D721Med (cell line): ENCODE measurements around the gene RPP30.
"Not testable (repeated sequence)": the region's sequence is repeated elsewhere in the genome, so short reads cannot be mapped to it uniquely, and the experiment has no call there.

Source experiments
- DNase-seq: peaks from one replicate; pipeline ENCODE4 v3.0.0; 2011; ENCODE audit warnings: low spot score; ENCODE audit not compliant: insufficient read length
- FAIRE-seq: peaks from 2 replicates; lab custom pipeline; 2011; peaks lifted over from hg19 to GRCh38; lab: Jason Lieb, UNC
- TF ChIP-seq, protein P1 (sequence below): IDR thresholded peaks from 2 replicates; pipeline ENCODE4 v1.5.1; 2012; ENCODE audit warnings: mild to moderate bottlenecking, control low read depth; ENCODE audit not compliant: insufficient read depth; ENCODE audit errors: missing control alignments

RPP30 gene

GRCh38 chr10:90930971-90931871 is 59.4 kb downstream of the RPP30 start:
- FAIRE-seq (no peak), DNase-seq (no peak)
- TF ChIP-seq, protein P1, sequence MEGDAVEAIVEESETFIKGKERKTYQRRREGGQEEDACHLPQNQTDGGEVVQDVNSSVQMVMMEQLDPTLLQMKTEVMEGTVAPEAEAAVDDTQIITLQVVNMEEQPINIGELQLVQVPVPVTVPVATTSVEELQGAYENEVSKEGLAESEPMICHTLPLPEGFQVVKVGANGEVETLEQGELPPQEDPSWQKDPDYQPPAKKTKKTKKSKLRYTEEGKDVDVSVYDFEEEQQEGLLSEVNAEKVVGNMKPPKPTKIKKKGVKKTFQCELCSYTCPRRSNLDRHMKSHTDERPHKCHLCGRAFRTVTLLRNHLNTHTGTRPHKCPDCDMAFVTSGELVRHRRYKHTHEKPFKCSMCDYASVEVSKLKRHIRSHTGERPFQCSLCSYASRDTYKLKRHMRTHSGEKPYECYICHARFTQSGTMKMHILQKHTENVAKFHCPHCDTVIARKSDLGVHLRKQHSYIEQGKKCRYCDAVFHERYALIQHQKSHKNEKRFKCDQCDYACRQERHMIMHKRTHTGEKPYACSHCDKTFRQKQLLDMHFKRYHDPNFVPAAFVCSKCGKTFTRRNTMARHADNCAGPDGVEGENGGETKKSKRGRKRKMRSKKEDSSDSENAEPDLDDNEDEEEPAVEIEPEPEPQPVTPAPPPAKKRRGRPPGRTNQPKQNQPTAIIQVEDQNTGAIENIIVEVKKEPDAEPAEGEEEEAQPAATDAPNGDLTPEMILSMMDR = no peak

GRCh38 chr10:90935581-90936275 is 64.0 kb downstream of the RPP30 start:
- DNase-seq = no peak
- TF ChIP-seq, protein P1 = no peak

GRCh38 chr10:90936276-90936659 is 64.5 kb downstream of the RPP30 start:
- FAIRE-seq (no peak), DNase-seq (no peak)
- TF ChIP-seq, protein P1 = no peak

More at GRCh38 chr10:90935581-90936275, 64.0 kb downstream of the RPP30 start:
- no peak for FAIRE-seq

DNA sequence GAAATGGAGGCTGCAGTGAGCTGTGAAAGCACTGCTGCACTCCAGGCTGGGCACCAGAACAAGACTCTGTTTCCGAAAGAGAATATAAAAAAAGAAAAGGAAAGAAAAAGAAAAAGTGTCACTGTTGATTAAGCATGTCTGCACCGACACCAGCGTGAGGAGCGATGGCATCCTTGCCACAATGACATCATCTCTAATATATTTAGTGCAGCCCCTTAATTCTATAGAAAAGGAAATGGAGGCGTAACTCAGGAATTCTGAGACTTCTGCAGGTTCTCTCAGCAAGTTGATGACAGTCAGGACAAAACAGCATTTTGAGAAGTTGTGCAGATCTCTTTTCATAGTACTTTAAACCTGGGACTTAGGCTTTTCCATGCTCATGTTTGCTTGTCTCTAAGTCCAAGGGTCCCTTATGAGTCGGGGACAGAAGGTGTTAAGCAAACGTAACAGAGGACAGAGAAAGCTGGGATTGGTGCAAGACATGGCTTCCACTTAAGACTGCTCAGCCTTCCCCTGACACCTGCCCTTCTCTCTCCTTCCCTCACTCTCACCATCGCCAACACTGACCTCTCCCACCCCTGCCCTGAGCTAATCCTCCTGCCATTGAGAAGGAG is 66.0 kb downstream of the RPP30 start:
- no peak for FAIRE-seq
- TF ChIP-seq, protein P1 = no peak

DNA sequence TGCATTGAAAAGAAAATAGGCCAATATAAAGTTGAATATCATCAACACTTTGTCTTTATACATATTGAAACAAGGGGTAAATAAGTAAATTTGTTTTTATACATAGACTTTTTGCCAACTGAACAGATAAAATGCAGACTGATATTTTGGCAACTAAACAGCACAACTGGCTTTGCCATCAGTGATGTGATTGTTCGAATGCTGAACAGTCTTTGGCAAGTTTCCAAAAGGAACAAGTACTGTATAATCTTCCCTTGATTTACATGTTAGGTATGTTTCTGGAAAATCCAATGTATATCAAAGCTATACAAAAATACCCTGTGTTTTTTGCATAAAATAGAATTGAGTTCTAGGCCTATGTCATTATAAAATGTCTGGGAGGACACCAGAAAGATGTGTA is 67.3 kb downstream of the RPP30 start:
- no peak for FAIRE-seq
- no peak for DNase-seq
- TF ChIP-seq, protein P1 = no peak

More for the DNA sequence above, 66.0 kb downstream of the RPP30 start:
- DNase-seq = no peak

DNA sequence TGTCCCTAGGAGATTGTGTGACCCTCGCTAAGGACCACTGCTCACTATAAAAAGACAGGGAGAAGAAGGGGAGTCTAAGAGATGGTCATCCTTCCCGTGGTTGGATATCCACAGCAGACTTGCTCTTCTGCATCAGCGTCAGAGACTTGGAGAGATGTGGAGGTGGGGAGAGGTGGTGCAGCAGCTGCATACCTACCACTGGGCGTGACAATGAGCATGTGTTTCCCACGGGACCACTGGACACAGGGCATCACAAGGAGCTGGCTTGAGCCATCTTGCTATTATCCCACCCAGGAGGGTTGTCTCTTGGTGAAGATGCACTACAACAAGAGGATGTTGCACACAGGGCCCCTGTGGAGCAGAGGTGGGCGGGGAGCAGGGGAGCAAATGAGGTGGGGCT is 67.9 kb downstream of the RPP30 start:
- FAIRE-seq (no peak), DNase-seq (no peak)
- TF ChIP-seq, protein P1 = no peak

- not testable (repeated sequence) for DNase-seq, FAIRE-seq
These were observed 71.2 kb downstream of the RPP30 start for GRCh38 chr10:90942980-90943379.
